H1 (cell line): ENCODE results near the gene SLC6A6. TPM values are rescaled to one million over a fixed set of nuclear protein-coding genes. Genes with fewer than 3 reads are reported as not detected.

Source experiments
- CTCF ChIA-PET: fragments of 300-600 bp; sonication (Branson Sonifier 250); formaldehyde crosslinking; loops from one replicate; lab custom pipeline; 2021; ENCODE audit not compliant: partially characterized antibody; lab: Charles Lee
- POLR2A ChIA-PET: fragments of 300-600 bp; sonication (Branson Sonifier 250); formaldehyde crosslinking; loops from one replicate; lab custom pipeline; 2021; ENCODE audit warnings: inconsistent platforms; ENCODE audit not compliant: partially characterized antibody; lab: Charles Lee
- DNase-seq, 2 experiments: peaks; one replicate each; pipeline versions ENCODE4 v3.0.0 to v3.0.0-alpha.2; 2010 to 2022; ENCODE audit warnings: low spot score in 2 of 2, low read depth in 1 of 2, mixed read lengths in 1 of 2
- FAIRE-seq: peaks from 2 replicates; lab custom pipeline; 2011; peaks lifted over from hg19 to GRCh38; lab: Jason Lieb, UNC
- H2AFZ ChIP-seq: 2 replicates; pipeline ENCODE4 v1.8.1; 2012; ENCODE audit warnings: low read length, inconsistent platforms
- H2AK5ac ChIP-seq: 2 replicates; pipeline ENCODE4 v1.6.1; 2013; ENCODE audit warnings: low read depth, low read length
- H2BK120ac ChIP-seq: replicated peaks from 2 replicates; pipeline ENCODE3; 2013; ENCODE audit warnings: low read depth, low read length, inconsistent platforms
- H2BK12ac ChIP-seq: 2 replicates; pipeline ENCODE4 v1.6.1; 2013; ENCODE audit warnings: low read depth, low read length
- H2BK15ac ChIP-seq: 2 replicates; pipeline ENCODE4 v1.6.1; 2013; ENCODE audit warnings: low read length
- H2BK20ac ChIP-seq: 2 replicates; pipeline ENCODE4 v1.6.1; 2013; ENCODE audit warnings: low read length
- H2BK5ac ChIP-seq: 2 replicates; pipeline ENCODE4 v1.6.1; 2013; ENCODE audit warnings: low read depth, low read length
- H3K14ac ChIP-seq: 2 replicates; pipeline ENCODE4 v1.6.1; 2013; ENCODE audit warnings: inconsistent platforms; ENCODE audit not compliant: insufficient read length
- H3K18ac ChIP-seq: 2 replicates; pipeline ENCODE4 v1.6.1; 2013; ENCODE audit warnings: low read length; ENCODE audit errors: extremely low read depth
- H3K23ac ChIP-seq: 2 replicates; pipeline ENCODE4 v1.6.1; 2013; ENCODE audit warnings: inconsistent platforms; ENCODE audit not compliant: insufficient read length
- H3K23me2 ChIP-seq: 2 replicates; pipeline ENCODE4 v1.6.1; 2013; ENCODE audit warnings: low read depth, low read length
- H3K27ac ChIP-seq: 2 replicates; pipeline ENCODE4 v1.6.1; 2011; ENCODE audit warnings: low read depth, low read length, inconsistent platforms
- H3K27me3 ChIP-seq, 4 experiments: replicated peaks in 1 of 4; 1 replicate in 1 of 4; 2 replicates in 3 of 4; pipeline versions ENCODE4 v1.6.1 to v1.8.1; 2011 to 2013; ENCODE audit warnings: low read length in 3 of 4, mild to moderate bottlenecking in 3 of 4, inconsistent platforms in 2 of 4, mixed read lengths in 2 of 4, moderate library complexity in 1 of 4; ENCODE audit not compliant: control insufficient read depth in 3 of 4, insufficient read depth in 3 of 4; ENCODE audit errors: extremely low read depth in 1 of 4
- H3K36me3 ChIP-seq, 4 experiments: 2 replicates each; pipeline versions ENCODE4 v1.6.1 to v1.8.1; 2011 to 2013; ENCODE audit warnings: mild to moderate bottlenecking in 4 of 4, low read length in 3 of 4, moderate library complexity in 2 of 4, control low read depth in 1 of 4, inconsistent platforms in 1 of 4; ENCODE audit not compliant: insufficient read depth in 4 of 4, control insufficient read depth in 2 of 4
- H3K4ac ChIP-seq: replicated peaks from 2 replicates; pipeline ENCODE3; 2013; ENCODE audit warnings: low read length, low read depth, mixed read lengths, inconsistent platforms; ENCODE audit not compliant: insufficient read length
- H3K4me1 ChIP-seq, 4 experiments: replicated peaks in 1 of 4; 1 replicate in 1 of 4; 2 replicates in 3 of 4; pipeline versions ENCODE4 v1.6.1 to v1.8.1; 2011 to 2013; ENCODE audit warnings: low read length in 3 of 4, inconsistent platforms in 2 of 4, mixed read lengths in 1 of 4; ENCODE audit not compliant: insufficient read depth in 4 of 4, control insufficient read depth in 3 of 4
- H3K4me2 ChIP-seq, 2 experiments: 2 replicates each; pipeline versions ENCODE4 v1.6.1 to v1.8.1; 2011 to 2013; ENCODE audit warnings: low read depth in 2 of 2, low read length in 2 of 2, control low read depth in 1 of 2, inconsistent platforms in 1 of 2, mild to moderate bottlenecking in 1 of 2; ENCODE audit not compliant: insufficient read depth in 1 of 2
- H3K4me3 ChIP-seq, 4 experiments: fragments of 200-600, 300-600 bp in 1 of 4; sonication (generic), shearing (Covaris generic), sonication (Bioruptor Twin) in 1 of 4; 2 replicates each; pipeline versions ENCODE4 v1.5.1 to v1.8.1; 2011 to 2016; ENCODE audit warnings: low read length in 4 of 4, low read depth in 3 of 4, control low read depth in 2 of 4, inconsistent platforms in 2 of 4, mild to moderate bottlenecking in 2 of 4, mixed read lengths in 1 of 4, moderate library complexity in 1 of 4; ENCODE audit not compliant: insufficient read depth in 2 of 4; ENCODE audit errors: extremely low read depth in 1 of 4
- H3K56ac ChIP-seq: replicated peaks from 2 replicates; pipeline ENCODE3; 2013; ENCODE audit warnings: low read depth, mild to moderate bottlenecking, mixed read lengths, low read length, inconsistent platforms; ENCODE audit not compliant: insufficient read length
- H3K79me1 ChIP-seq: 2 replicates; pipeline ENCODE4 v1.6.1; 2013; ENCODE audit warnings: low read depth, low read length, control low read depth
- H3K79me2 ChIP-seq, 2 experiments: 2 replicates each; pipeline versions ENCODE4 v1.6.1 to v1.8.1; 2012 to 2013; ENCODE audit warnings: low read length in 2 of 2, mild to moderate bottlenecking in 2 of 2, inconsistent platforms in 1 of 2; ENCODE audit not compliant: insufficient read depth in 2 of 2, control insufficient read depth in 1 of 2
- H3K9ac ChIP-seq, 4 experiments: replicated peaks in 1 of 4; 1 replicate in 1 of 4; 2 replicates in 3 of 4; pipeline versions ENCODE4 v1.6.1 to v1.8.1; 2011 to 2013; ENCODE audit warnings: low read depth in 3 of 4, low read length in 3 of 4, control low read depth in 2 of 4, mild to moderate bottlenecking in 2 of 4, moderate library complexity in 2 of 4, inconsistent platforms in 1 of 4; ENCODE audit errors: extremely low read depth in 1 of 4
- H3K9me3 ChIP-seq, 2 experiments: 2 replicates each; pipeline versions ENCODE4 v1.6.1 to v1.8.1; 2012 to 2013; ENCODE audit warnings: mild to moderate bottlenecking in 2 of 2, moderate library complexity in 2 of 2, control low read depth in 1 of 2, inconsistent platforms in 1 of 2, low read depth in 1 of 2, low read length in 1 of 2, mixed read lengths in 1 of 2; ENCODE audit not compliant: insufficient read depth in 2 of 2
- H4K20me1 ChIP-seq, 2 experiments: replicated peaks in 1 of 2; 2 replicates each; pipeline versions ENCODE3 to v1.8.1; 2011 to 2013; ENCODE audit warnings: inconsistent platforms in 2 of 2, low read length in 2 of 2, mild to moderate bottlenecking in 1 of 2; ENCODE audit not compliant: insufficient read depth in 2 of 2, control insufficient read depth in 1 of 2
- H4K5ac ChIP-seq: 2 replicates; pipeline ENCODE4 v1.6.1; 2013; ENCODE audit warnings: low read length, low read depth, mixed read lengths, inconsistent platforms; ENCODE audit not compliant: insufficient read length
- H4K8ac ChIP-seq: 2 replicates; pipeline ENCODE4 v1.8.0; 2013; ENCODE audit warnings: mild to moderate bottlenecking, moderate library complexity, low read length, inconsistent platforms; ENCODE audit not compliant: insufficient read depth; ENCODE audit errors: extremely low read depth
- H4K91ac ChIP-seq: replicated peaks from 2 replicates; pipeline ENCODE3; 2013; ENCODE audit warnings: low read length, mixed read lengths, inconsistent platforms; ENCODE audit not compliant: insufficient read length
- FOSL1 ChIP-seq: IDR thresholded peaks from 2 replicates; pipeline ENCODE4 v1.6.1; 2011; ENCODE audit warnings: mild to moderate bottlenecking, low read depth, low read length, moderate library complexity; ENCODE audit not compliant: insufficient read depth
- NRF1 ChIP-seq: IDR thresholded peaks from 2 replicates; pipeline ENCODE4 v1.6.1; 2011; ENCODE audit warnings: mild to moderate bottlenecking, low read depth, low read length, improper control_type of control experiment
- POU5F1 ChIP-seq: IDR thresholded peaks from 2 replicates; pipeline ENCODE4 v1.6.1; 2011; ENCODE audit warnings: low read depth, mild to moderate bottlenecking, low read length, moderate library complexity
- TBP ChIP-seq: IDR thresholded peaks from 2 replicates; pipeline ENCODE4 v1.6.1; 2011; ENCODE audit warnings: low read depth, low read length, improper control_type of control experiment
- WGBS, 2 experiments: shearing (Covaris generic) in 1 of 2; methylation state at CpG; one replicate each; pipeline versions ENCODE4 v1.1.6 to v1.1.7; 2013 to 2015; ENCODE audit warnings: low lambda C conversion rate in 2 of 2, mixed read lengths in 2 of 2, inconsistent platforms in 1 of 2, low coverage in 1 of 2, missing lambda C conversion rate in 1 of 2; ENCODE audit not compliant: insufficient replicate concordance in 2 of 2, insufficient coverage in 1 of 2, insufficient read length in 1 of 2; ENCODE audit errors: extremely low coverage in 1 of 2, missing lambda C conversion rate in 1 of 2; 5-methylcytosine and 5-hydroxymethylcytosine counted together
- polyA plus RNA-seq, 7 experiments: library from polyadenylated mRNA; depleted of rRNA in 3 of 7; stranded (reverse) in 5 of 7; unstranded in 2 of 7; fragments of >200 nt in 5 of 7; fragments of 200-250 nt in 2 of 7; gene quantifications; 1 replicate in 5 of 7; 2 replicates in 1 of 7; 4 replicates in 1 of 7; pipeline versions ENCODE4 v1.2.1 to v1.2.3, GENCODE V29; 2011 to 2013; ENCODE audit warnings: missing spikeins in 2 of 7, mixed read lengths in 2 of 7
- total RNA-seq: library from RNA; stranded (reverse); fragmentation: NEBNext Ultra II Directional; extraction: Animal tissue kit (Norgen Biotek cat#: 25700); gene quantifications from 2 replicates; pipeline ENCODE4 v1.2.1, GENCODE V29; 2021

The SLC6A6 gene
- total and polyA plus RNA-seq, 2 of the 8 experiments (the other 6 are each of a cell fraction or from before 2014, with no cell fraction given) = 66.2 to 144 TPM

- POLR2A ChIA-PET = interaction anchor here (1.3 kb wide), 1 partner anchor 9 kb away, joined by 3 read pairs; no protein-coding TSS in a partner anchor
- H4K20me1 ChIP-seq = no peaks in the 10 kb centered on the region
- H3K9ac ChIP-seq = no peak overlapping the region
- no peak overlapping the region for H2BK12ac ChIP-seq
- no peak for TF ChIP-seq POU5F1
- TF ChIP-seq NRF1 = no peak
- no peak for TF ChIP-seq FOSL1
- TF ChIP-seq TBP = no peak
- no peaks in the 10 kb centered on the region for H3K36me3 ChIP-seq
- H2BK120ac ChIP-seq = no peak overlapping the region
- H4K8ac ChIP-seq = no peak overlapping the region
- H3K27ac ChIP-seq = no peak overlapping the region
- H3K4me3 ChIP-seq = no peak overlapping the region
- H3K79me2 ChIP-seq = no peaks in the 10 kb centered on the region
- H3K14ac ChIP-seq = no peak overlapping the region
- no peak overlapping the region for H3K18ac ChIP-seq
- CTCF ChIA-PET = interaction anchor here (1.0 to 9.5 kb wide), 9 partner anchors 9 to 314 kb away, joined by 3 to 103 read pairs (median 6); no protein-coding TSS in a partner anchor
- FAIRE-seq (no peak), DNase-seq (no peak)
- H2AFZ ChIP-seq = no peak overlapping the region
- H2BK5ac ChIP-seq = no peak overlapping the region
- peaks cover 0 to 6% (median 3%) of the 10 kb centered on the region in 4 experiments; a peak in 4 of 7 replicates for H3K4me1 ChIP-seq
- WGBS, 2 experiments = 93% methylated on average over 7 of the region's 7 CpGs; no CpG with 5 or more reads in 1 of the 2 experiments
- H2BK15ac ChIP-seq = no peak overlapping the region
- no peaks in the 10 kb centered on the region for H3K79me1 ChIP-seq
- no peaks in the 10 kb centered on the region for H3K23me2 ChIP-seq
- no peak overlapping the region for H2AK5ac ChIP-seq
- no peaks in the 10 kb centered on the region for H3K27me3 ChIP-seq
- no peak overlapping the region for H3K23ac ChIP-seq
- H3K9me3 ChIP-seq = no peaks in the 10 kb centered on the region
- H4K5ac ChIP-seq = no peak overlapping the region
- H2BK20ac ChIP-seq = no peak overlapping the region
- no peak overlapping the region for H3K4ac ChIP-seq
- H3K4me2 ChIP-seq = no peak overlapping the region
- H4K91ac ChIP-seq = no peak overlapping the region
- H3K56ac ChIP-seq = no peak overlapping the region
Measured at GRCh38 chr3:14518432-14518802, 116.0 kb downstream of the SLC6A6 start.
